ENCODE data around the gene SLC2A5.
"Not testable (repeated sequence)": the region's sequence is repeated elsewhere in the genome, so short reads cannot be mapped to it uniquely, and the experiment has no call there.

Gene SLC2A5

DNA sequence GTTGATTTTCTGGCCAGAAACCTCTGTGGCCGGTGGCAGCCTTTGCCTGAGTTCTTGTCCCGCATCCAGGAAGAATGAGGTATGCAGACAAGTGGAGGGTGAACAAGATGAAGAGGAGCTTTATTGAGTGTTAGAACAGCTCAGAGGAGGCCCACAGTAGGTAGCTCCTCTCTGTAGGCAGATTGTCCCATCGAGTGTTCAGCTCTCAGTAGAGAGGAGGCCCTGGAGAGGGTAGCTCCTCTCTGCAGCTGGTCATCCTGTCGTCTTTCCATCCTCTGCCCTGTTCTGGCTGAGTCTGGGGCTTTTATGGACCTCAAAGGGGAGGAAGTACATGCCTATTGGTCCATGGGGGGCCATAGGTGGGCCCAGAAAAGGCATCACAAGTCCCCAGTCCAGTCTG is 38.4 kb downstream of the SLC2A5 start:
- FAIRE-seq, result not testable (repeated sequence)

DNA sequence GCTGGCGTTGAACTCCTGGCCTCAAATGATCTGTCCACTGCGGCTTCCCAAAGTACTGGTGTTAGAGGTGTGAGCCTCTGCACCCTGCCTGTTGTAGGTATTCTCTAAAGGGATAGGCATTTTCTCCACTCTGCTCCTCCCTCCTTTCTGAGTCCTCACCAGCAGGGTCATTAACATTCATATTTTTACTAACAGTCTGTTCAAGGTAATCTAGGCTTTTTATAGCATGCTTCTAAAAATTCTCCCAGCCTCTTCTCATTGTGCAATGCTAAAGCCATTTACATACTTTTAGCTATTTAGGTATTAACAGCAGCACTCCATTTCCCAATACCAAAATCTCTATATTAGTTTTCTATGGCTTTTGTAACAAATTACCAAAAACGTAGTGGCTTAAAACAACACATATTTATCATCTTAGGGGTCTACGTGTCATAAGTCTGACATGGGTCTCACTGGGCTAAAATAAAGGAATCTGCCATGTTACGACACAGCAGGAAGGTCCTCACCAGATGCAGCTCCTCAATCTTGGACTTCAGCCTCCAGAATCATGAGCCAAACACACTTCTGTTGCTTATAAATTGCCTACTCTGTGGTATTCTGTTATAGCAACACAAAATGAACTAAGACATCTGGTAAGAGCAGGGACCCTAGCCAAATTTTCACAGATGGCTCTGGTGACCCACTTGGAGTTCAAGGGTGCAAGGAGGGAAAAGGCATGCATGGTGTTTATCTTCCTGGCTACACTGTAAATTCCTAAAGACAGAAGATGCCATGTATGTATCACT is 40.3 kb downstream of the SLC2A5 start:
- no peak for FAIRE-seq

DNA sequence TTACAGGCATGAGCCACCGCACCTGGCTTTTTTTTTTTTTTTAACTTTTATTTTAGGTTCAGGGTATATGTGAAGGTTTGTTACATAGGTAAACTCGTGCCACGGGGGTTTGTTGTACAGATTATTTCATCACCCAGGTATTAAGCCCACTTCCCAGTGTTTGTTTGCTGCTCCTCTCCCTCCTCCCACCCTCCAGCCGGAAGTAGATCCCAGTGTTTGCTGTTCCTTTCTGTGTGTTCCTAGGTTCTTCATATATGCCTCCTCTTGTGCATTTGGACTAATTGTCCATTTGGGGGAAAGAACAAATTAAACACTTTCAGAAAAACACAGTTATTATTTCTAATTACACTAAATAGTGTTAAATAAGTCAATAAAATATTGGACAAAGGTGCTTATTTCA is 42.1 kb downstream of the SLC2A5 start:
- no peak for FAIRE-seq

DNA sequence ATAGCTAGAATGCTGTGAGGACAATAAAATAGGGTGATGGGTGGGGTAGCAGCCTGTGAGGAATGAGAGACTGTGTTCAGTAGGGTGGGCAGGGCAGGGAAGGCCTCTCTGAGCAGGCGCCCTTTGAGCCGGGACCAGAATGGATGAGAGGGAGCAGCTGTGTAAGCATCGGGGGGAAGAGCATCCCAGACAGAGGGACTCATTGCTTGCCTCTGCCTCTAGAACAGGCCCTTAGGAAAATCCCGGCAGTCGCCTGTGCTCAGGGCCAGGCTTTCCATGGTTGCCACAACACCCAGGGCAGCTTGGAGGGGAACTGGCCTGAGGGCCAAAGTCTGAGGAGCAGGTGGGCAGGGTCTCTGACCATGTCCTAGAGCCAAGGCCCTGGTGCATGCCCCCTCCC is 44.0 kb downstream of the SLC2A5 start:
- FAIRE-seq, result no peak

DNA sequence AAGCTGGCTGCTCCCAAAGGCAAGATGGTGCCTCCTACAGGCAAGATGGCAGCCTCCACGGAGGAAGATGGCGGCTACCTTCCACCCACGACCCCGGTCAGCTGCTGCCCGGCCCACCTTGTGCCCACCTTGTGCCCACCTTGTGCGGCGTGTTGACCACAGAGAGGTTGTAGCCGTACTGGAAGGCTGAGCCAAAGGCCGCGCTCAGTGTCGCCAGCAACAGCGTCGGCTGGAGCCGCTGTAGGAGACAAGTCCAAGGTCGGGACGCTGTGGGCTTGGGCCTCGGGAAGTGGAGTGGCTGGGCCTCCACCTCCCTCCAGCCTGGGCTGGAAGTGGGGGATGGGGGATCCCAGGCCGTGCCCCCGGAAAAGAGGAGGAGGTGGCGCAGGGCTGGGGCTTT is 44.6 kb downstream of the SLC2A5 start:
- no peak for FAIRE-seq

DNA sequence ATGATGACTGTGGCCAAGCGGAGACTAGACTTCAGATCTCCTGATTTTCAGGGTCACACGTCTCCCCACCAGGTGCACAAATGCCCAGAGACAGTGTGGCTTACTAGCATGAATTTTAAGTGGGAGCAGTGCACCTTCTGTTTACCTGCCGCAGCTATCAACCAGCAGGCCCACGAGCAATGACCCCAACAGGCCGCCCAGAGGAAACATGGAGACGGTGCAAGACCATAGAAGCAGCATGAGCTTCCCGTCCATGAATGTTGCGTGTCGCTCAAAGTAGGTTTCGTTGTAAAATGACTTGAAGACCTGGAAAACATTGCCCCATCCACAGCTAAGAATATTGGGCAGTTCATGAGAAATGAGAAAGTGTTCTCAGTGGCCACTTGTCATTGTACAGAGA is 46.7 kb downstream of the SLC2A5 start:
- FAIRE-seq, result no peak

DNA sequence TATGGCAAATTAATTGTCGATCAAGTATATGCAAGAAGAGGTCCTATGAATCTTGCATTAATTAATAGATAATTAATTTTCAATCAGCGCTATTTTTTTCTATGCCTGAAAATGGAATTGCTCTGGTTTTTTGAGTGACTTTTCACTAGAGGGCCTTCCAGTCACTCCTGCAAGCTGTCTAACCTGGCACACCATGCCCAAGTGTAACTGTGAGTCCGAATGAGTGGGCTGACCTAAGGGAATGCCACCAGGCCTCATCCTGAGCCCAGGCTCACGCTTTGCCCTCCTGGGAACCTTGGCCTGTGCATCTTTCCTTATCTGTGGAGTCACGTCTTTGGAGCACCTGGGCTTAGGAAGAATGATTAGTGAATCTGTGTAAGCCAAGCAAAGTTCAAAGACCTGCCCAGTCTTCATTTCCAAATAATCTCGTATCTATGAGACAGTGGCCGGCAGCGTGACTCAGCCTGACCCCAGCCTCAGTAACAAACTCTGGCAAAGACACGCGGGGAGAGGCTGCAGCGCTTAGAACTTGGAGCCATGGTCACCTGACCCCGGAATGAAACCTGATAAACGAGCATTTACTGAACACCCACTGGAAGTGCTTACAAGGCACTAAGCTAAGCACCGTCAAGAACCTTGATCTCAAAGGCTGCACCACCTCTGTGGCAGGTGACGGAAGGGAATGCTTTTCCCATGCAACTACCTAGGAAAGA is 47.3 kb downstream of the SLC2A5 start:
- not testable (repeated sequence) for FAIRE-seq

DNA sequence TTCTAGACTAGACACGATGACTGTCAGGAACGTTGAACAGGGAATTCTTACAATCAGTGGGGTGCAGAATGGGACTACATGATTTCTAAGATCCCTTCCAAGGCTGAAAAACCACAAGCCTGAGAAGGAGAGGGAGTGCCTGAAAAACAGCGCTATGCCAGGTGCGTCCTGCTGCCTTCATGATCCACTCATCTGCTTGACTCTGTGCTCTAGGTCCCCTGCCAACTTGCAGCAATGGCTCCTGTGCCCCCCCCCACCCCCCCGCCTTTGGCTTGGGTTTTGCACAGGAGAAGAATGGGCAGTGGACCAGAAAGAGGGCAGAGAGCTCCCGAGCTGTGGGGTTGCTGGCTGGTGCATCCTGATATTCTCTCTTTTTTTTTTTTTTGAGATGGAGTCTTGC is 49.1 kb downstream of the SLC2A5 start:
- FAIRE-seq, result no peak

DNA sequence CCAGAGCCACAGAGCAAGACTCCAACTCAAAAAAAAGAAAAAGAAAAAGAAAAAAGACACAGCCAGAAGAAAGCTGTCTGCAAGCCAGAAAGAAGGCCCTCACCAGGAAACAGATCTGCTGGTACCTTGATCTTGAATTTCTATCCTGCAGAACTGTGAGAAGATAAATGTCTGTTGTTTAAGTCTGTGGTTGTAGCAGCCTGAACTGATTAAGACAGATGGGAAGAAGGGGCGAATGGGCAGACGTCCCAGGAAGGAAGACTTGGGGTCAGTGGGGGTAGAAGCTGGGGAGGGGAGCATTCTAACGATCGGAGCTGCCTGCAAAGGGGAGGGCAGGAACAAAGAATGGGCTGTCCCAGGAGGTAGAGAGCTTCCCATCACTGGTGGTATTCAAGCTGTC is 49.5 kb downstream of the SLC2A5 start:
- FAIRE-seq, result no peak

DNA sequence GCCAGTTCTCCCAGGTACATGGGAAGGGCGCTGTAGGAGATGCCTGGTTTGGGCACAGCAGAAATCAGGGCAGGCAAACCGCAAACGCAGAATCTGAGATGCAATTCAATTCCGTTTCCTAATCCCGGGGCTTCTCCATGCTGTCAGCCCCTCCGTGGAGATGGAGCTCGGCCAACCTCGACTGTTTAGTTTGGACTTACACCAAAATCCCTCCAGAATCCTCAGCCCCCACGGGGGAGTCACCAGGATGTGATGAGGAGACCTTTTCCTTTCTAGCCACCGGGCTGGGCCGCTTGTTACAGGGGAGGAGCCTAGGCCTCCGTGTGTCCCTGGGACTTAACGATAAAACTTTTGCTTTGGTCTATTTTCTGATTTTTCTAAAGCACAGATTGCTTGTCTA is 51.1 kb downstream of the SLC2A5 start:
- FAIRE-seq, result no peak

DNA sequence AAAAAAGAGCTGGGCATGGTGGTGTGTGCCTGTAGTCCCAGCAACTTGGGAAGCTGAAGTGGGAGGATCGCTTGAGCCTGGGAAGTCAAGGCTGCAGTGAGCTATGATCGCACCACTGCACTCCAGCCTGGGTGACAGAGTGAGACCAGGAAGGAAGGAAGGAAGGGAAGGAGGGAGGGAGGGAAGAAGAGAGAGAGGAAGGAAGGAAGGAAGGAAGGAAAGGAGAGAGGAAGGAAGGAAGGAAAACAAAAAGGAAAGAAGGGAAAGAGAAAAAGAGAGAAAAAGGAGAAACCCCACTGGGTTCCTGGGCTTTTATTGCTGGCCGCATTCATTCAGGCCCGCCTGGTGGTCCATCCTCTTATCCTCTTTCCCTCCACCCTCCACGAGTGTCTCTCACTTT is 53.0 kb downstream of the SLC2A5 start:
- no peak for FAIRE-seq

DNA sequence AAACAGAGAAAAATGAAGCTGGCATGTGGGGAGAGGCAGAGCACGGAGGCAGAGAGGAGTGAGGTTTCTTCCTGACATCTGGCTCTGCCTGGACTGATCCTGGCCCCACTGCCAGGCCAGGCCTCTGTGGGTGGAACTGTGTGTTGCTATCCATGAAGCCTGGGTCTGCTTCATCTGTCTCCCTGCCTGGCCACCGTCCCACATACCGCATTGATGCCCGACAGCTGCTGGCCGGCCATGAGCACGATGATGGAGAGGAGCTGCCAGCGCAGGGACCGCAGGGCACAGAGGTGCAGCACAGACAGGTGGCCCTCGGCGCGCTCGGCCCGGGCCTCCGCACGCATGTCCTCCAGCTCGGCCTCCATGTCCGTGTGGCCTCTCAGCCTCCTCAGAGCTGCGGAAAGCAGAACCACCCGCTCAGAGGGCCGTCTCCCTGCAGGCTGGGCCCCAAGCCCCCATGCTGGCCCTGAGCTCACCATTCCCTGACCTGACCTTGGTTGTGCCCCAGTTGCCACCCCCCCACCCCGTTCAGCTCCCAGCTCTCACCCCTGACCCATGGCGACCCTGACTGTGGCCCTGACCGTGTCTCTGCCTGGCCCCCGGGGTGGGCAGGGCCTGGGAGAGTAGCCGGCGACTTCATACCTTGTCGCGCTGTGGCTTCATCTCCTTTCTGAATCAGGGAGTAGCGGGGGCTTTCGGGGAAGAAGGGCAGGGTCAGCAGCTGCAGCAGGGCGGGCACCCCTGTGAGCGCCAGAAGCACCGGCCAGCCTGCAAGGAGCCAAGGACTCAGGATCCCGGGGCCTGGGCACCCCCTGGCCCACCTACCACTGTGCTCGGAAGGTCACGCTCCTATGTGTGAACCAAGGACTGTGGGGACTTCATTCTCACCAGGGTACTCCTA is 54.7 kb downstream of the SLC2A5 start:
- no peak for FAIRE-seq

DNA sequence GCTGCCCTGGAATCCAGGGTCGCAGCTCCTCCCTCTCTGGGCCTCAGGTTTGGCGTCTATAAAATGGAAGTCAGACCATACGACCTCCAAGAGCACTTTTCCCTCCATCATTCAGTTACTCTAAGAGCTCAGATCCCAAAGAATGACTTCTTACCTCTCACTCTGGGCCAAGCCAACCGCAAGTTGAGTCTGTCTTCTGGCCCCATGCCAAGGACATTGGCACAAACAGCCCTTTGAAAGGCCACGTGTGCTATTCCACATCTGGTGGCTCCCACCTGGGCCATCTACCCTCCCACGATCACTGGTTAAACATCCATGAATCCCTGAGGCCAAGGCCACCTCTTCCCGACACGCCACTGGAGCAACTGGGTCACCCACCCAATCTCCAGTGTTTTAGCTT is 55.6 kb downstream of the SLC2A5 start:
- FAIRE-seq, result no peak

DNA sequence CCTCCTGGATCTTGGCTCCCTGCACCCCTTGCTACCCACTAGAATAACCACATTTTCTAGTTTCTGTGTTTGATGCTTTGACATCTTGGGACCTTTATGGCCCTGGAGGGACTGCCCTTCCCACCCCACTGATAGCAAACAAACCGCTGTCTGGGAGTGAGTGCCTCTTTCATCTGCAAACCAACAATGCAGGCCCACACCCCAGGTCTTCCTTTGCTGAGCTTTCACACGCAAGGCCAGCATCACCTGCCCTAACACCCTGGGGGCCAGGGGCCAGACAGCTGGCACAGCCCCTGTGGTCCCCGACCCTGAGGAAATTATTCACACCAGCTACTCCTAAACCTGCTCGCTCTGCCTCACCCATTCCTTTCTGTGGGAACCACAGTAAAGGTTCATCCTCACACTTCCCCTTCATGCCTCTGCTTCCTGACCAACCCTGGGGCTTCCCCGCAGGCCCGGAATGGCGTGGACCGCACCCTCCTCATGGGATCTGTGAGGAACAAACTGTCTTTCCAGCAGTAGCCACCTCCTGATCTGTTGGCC is 58.6 kb downstream of the SLC2A5 start:
- FAIRE-seq, result no peak

DNA sequence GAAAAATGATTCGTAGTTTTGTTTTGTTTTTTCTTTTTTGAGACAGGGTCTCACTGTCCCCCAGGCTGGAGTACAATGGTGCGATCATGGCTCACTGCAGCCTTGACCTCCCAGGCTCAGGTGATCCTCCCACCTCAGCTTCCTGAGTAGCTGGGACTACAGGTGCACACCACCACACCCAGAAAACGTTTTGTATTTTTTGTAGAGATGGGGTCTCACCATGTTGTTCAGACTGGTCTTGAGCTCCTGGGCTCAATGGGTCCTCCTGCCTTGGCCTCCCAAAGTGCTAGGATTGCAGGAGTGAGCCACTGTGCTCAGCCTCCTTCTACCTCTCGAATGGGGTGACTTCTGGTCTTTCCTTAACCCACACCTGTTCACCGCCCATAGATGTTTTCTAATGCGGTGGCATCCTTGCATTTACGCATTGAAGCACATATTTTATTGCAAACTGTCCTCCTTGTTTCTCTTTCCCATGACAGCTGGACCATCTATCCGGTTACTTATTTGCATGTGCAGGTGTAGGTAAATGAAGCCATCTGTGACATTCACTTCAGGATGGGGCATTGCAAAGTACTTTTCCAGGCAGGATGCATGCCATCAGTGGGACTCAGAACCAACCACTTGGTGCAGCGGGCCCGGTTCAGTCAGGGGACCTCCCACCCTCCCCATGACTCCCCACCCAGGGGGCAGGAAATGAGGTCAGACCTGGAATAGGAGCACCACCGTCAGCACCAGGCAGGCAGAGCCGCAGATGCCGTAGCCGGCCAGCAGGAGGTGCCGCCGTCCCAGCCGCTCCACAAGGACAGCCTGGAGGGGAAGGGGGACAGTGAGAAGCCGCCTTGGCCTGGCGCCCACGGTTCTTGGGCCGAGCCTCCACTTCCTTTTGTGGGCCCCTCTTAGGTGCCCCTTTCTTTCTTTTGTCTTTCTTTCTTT is 59.7 kb downstream of the SLC2A5 start:
- no peak for FAIRE-seq

DNA sequence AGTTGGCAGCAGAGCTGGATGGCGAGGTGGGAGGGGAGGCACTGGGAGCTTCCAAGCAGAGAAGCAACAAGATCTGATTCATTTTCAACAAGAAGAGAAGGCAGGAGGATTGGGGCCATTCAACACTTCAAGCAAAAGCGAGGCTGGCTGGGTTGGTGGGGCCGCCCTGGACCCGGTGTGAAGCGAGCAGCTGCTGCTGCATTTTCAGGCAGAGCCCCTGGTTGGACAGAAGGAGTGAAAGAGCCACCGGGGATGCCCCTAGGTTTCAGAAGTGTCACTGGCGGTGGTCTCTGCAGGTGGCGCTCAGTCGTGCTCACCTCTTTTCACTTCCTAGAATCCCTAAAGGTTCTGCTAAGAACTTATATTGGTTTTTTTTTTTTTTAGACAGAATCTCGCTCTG is 61.2 kb downstream of the SLC2A5 start:
- FAIRE-seq, result no peak

DNA sequence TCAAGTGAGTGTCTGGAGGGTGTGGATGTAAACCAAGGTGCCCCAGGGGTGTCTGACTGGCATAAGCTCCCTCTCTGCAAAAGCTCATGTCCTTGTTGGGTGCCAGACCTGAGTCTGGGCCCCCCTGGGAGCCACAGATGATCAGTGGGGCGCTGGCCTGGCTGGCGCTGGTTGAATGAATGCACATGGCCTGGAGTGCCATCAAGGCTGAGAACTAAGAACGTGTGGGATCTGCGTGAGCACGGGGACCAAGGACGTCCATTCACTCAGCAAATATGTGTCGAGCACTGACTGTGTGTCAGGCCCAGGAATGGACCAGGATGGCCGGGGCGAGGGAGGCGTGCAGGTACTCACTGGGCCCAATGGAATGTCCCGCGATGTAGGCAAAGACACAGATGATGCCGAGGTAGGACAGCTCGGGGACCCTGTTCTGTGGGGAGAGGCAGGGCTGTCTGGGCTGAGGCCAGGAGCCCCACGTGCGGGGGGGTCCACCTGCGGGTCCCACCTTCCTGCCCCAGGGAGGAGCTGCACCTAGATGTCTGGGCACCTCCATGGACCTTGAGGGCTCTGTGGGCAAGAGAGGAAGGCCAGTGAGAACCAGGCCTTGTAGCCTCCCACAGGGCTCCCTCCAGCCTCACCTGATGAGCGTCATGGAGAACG is 62.3 kb downstream of the SLC2A5 start:
- FAIRE-seq, result no peak

DNA sequence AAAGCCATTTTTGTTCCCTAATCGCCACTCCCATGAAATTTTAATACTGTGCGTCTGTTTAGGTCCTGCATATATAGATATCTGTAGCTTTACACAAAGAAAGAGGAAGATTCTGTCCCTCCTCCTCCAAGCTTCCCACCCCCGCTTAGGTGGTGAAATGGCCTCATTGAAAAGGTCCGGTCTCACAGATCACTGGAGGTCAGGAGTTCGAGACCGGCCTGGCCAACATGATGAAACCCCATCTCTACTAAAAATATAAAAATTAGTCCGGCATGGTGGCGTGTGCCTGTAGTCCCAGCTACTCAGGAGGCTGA is 64.1 kb downstream of the SLC2A5 start:
- FAIRE-seq, result no peak

DNA sequence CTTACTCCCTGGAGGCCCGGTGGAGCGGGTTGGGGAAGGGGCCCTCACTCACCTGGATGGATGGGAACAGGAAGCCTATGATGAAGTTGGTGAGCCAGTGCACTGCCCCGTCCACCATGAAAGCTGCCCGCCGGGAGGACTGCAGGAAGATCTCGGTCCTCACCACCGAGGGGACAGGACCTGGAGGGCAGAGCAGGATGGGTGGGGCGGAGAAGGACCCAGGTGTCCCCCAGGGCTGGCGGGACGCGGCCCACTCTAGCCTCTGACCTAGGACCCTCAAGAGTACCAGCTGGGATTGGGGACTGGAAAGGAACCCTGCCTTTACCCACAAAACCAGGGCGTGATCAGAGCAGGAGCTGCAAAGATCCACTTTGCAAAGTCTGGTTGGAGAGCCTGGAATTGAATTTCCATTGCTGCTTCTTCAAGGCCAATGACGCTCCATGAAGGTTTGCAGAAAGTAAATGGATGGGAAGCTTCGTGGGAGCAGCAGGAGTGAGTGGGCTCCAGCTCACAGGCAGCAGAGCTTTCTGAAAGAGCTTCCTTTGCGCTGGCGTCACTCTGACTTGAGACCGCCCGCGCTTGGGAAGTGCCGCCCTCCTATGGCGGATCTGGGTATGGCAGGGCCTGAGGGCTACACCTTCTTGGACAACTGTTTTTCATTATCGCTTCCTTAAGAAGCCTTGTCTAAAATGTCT is 64.6 kb downstream of the SLC2A5 start:
- FAIRE-seq, result peak; percentile 49

DNA sequence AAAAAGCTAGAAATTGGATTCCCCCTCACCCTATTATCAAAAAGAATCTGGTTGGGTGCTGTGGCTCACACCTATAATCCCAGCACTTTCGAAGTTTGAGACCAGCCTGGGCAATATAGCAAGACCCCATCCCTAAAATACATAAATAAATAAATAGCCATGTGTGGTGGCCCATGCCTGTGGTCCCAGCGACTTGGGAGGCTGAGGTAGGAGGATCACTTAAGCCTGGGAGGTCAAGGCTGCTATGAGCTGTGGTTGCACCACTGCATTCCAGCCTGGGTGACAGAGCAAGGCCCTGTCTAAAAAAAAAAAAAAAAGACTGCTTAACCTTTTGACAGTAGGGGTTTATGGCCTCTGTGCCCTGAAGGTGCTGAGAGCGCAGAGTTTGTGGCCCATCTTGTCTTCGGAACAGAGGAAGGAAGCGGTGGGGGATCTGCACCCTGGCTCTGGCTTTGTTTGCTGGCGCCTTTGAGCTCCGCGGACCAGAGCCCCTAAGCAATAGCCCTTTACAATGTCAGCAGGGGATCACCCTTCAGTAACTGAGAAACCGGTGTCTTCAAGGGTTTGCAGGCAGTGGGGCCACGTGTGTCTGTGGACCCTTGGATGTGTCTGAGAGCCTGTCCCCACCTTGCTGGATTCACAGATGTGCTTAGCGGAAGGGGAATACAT is 65.3 kb downstream of the SLC2A5 start:
- FAIRE-seq, result no peak

DNA sequence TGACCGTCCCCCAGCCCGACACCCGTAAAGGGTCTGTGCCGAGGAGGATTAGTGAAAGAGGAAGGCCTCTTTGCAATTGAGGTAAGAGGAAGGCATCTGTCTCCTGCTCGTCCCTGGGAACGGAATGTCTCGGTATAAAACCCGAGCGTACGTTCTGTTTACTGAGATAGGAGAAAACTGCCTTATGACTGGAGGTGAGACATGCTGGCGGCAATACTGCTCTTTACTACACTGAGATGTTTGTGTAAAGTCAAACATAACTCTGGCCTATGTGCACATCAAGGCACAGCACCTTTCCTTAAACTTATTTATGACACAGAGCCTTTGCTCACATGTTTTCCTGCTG is 67.2 kb downstream of the SLC2A5 start:
- FAIRE-seq, result not testable (repeated sequence)

Measured in TTC549 (cell line).